Keratinocyte (primary cell): ENCODE results near the gene MGRN1.

Experiments used
- EZH2 ChIP-seq: IDR thresholded peaks from one replicate; pipeline ENCODE4 v1.6.1; 2012; ENCODE audit warnings: inconsistent platforms, mild to moderate bottlenecking, low read length, moderate library complexity
- TF ChIP-seq, protein P1 (sequence below), 3 experiments: IDR thresholded peaks in 1 of 3; conservative IDR thresholded peaks in 1 of 3; optimal IDR thresholded peaks in 1 of 3; 2 replicates in 2 of 3; 3 replicates in 1 of 3; pipeline versions ENCODE3 to v1.5.1; 2011; ENCODE audit warnings: low read length in 3 of 3, mild to moderate bottlenecking in 3 of 3, moderate library complexity in 2 of 3, control low read depth in 1 of 3, inconsistent platforms in 1 of 3; ENCODE audit not compliant: insufficient read depth in 2 of 3; ENCODE audit errors: extremely low read depth in 1 of 3

GRCh38 chr16:4603624-4604170 lies 20.9 kb upstream of the MGRN1 start:
- TF ChIP-seq, protein P1, sequence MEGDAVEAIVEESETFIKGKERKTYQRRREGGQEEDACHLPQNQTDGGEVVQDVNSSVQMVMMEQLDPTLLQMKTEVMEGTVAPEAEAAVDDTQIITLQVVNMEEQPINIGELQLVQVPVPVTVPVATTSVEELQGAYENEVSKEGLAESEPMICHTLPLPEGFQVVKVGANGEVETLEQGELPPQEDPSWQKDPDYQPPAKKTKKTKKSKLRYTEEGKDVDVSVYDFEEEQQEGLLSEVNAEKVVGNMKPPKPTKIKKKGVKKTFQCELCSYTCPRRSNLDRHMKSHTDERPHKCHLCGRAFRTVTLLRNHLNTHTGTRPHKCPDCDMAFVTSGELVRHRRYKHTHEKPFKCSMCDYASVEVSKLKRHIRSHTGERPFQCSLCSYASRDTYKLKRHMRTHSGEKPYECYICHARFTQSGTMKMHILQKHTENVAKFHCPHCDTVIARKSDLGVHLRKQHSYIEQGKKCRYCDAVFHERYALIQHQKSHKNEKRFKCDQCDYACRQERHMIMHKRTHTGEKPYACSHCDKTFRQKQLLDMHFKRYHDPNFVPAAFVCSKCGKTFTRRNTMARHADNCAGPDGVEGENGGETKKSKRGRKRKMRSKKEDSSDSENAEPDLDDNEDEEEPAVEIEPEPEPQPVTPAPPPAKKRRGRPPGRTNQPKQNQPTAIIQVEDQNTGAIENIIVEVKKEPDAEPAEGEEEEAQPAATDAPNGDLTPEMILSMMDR (optimal IDR thresholded peaks at IDR 0.05 in 1 of 3, IDR thresholded peaks at IDR 0.05 in 1 of 3, conservative IDR thresholded peaks at IDR 0.05 in 1 of 3; ENCODE audit: extremely low read depth in 1 of 3, insufficient read depth in 2 of 3, low read length in 3 of 3): no peak
- no peak for TF ChIP-seq EZH2
